Measurements from ENCODE around the gene COX7B. TPM values are rescaled to one million over a fixed set of nuclear protein-coding genes. Genes with fewer than 3 reads are reported as not detected.

The COX7B gene
- total and polyA plus RNA-seq, 2 donors (not counting 3 experiments of a cell fraction or from before 2014, with no cell fraction given), result 229 to 743 TPM

DNA sequence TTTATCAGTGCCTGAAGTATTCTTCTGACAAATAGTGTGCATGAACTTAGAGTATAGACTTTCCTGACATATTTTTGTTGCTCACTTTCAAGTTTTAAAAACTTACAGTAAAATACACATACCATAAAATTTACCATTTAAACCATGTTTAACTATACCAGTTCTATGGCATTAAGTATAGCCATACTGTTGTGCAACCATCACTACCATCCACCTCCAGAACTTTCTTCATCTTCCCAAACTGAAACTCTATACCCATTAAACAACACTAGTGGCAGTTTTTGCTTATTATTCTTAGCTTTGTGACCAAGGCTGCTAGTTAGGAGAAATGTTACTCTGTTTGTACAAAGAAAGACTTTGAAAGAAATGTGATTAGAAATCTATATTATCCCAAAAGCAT lies 37.0 kb downstream of the COX7B start:
- no peak overlapping the region for H3K4me2 ChIP-seq (ENCODE audit: insufficient read depth, low read length)
- dilution Hi-C loops (cut with MboI; ENCODE audit: extremely low pct_ligation_motif_present, low sequenced_read_pairs), result no loop called here
- POLR2A ChIA-PET, result no interaction called here
- H3K27me3 ChIP-seq (ENCODE audit: control insufficient read depth in 2 of 2, insufficient read depth in 2 of 2, low read length in 2 of 2), result no peaks in the 10 kb centered on the region
- no peak overlapping the region for H3K4me3 ChIP-seq (replicated peaks in 1 of 3; ENCODE audit: insufficient read depth in 1 of 3, low read depth in 1 of 3, low read length in 3 of 3)
- no peak overlapping the region for H3K27ac ChIP-seq (ENCODE audit: insufficient read depth, low read depth, low read length)
- no peaks in the 10 kb centered on the region for H3K36me3 ChIP-seq (ENCODE audit: control insufficient read depth in 2 of 2, extremely low read depth in 1 of 2, insufficient read depth in 2 of 2, low read length in 2 of 2)
- H4K20me1 ChIP-seq (replicated peaks; ENCODE audit: control insufficient read depth, extremely low read depth, insufficient read depth, low read length), result no peaks in the 10 kb centered on the region
- no peak for FAIRE-seq
- peaks cover 11% of the 10 kb centered on the region for H3K4me1 ChIP-seq (ENCODE audit: control insufficient read depth, extremely low read depth, insufficient read depth, low read length)
- no peak overlapping the region for H3K9ac ChIP-seq (replicated peaks; ENCODE audit: extremely low read depth, insufficient read depth, low read length)
- CTCF ChIA-PET, result interaction anchor here (1.2 kb wide), 1 partner anchor 88 kb away, joined by 4 read pairs; no protein-coding TSS in a partner anchor
- BruUV-seq (replicated peaks), result no TSS peak
- TF ChIP-seq GATA2 (IDR thresholded peaks at IDR 0.05; ENCODE audit: insufficient read depth, insufficient read length, low read depth, low read length) (no peak), POLR2AphosphoS5 (IDR thresholded peaks at IDR 0.05; ENCODE audit: insufficient read depth, low read depth, low read length) (no peak)
- TF ChIP-seq, protein P1, sequence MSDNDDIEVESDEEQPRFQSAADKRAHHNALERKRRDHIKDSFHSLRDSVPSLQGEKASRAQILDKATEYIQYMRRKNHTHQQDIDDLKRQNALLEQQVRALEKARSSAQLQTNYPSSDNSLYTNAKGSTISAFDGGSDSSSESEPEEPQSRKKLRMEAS (IDR thresholded peaks at IDR 0.05; ENCODE audit: insufficient read depth, insufficient read length), result no peak
- no peaks in the 10 kb centered on the region for H3K79me2 ChIP-seq (ENCODE audit: control insufficient read depth, insufficient read depth, low read length)
- no peak for DNase-seq (ENCODE audit: low read depth, low spot score)
- intact Hi-C loops (cut with micrococcal nuclease), result no loop called here
- no peaks in the 10 kb centered on the region for H3K9me1 ChIP-seq (replicated peaks; ENCODE audit: control insufficient read depth, extremely low read depth, insufficient read depth, low read length)
- no peaks in the 10 kb centered on the region for H3K9me3 ChIP-seq (replicated peaks; ENCODE audit: control insufficient read depth, insufficient read depth, low read length)
- no peak overlapping the region for H2AFZ ChIP-seq (ENCODE audit: low read depth, low read length)

DNA sequence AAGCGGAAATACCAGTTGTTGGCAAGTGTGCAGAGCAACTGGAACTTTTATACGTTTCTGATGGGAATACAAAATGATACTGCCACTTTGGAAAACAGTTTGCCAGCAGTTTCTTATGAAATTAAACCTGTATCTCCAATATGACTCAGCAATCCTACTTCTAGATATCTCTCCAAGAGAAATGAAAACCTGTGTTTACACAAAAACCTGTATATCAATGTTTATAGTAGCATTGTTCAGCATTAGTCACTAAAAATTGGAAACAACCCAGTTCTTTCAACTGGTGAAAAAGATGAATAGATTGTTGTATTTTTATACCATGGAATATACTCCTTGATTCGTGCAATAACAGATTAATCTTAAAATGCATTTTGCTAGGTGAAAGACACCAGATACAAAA lies 38.0 kb downstream of the COX7B start:
- H3K9me3 ChIP-seq (replicated peaks; ENCODE audit: control insufficient read depth, insufficient read depth, low read length), result no peaks in the 10 kb centered on the region
- no peaks in the 10 kb centered on the region for H4K20me1 ChIP-seq (replicated peaks; ENCODE audit: control insufficient read depth, extremely low read depth, insufficient read depth, low read length)
- H2AFZ ChIP-seq (ENCODE audit: low read depth, low read length), result no peak overlapping the region
- H3K4me2 ChIP-seq (ENCODE audit: insufficient read depth, low read length), result peak overlapping the region; percentile 47
- peak; percentile 68 for DNase-seq (ENCODE audit: low read depth, low spot score)
- peak overlapping the region; percentile 37 for H3K9ac ChIP-seq (replicated peaks; ENCODE audit: extremely low read depth, insufficient read depth, low read length)
- no TSS peak for BruUV-seq (replicated peaks)
- peak overlapping the region; percentile 37 for H3K27ac ChIP-seq (ENCODE audit: insufficient read depth, low read depth, low read length)
- intact Hi-C loops (cut with micrococcal nuclease) (no loop called here), dilution Hi-C loops (cut with MboI; ENCODE audit: extremely low pct_ligation_motif_present, low sequenced_read_pairs) (no loop called here)
- no peaks in the 10 kb centered on the region for H3K27me3 ChIP-seq (ENCODE audit: control insufficient read depth in 2 of 2, insufficient read depth in 2 of 2, low read length in 2 of 2)
- FAIRE-seq, result peak; percentile 81
- H3K4me1 ChIP-seq (ENCODE audit: control insufficient read depth, extremely low read depth, insufficient read depth, low read length), result peaks cover 11% of the 10 kb centered on the region
- H3K4me3 ChIP-seq (replicated peaks in 1 of 3; ENCODE audit: insufficient read depth in 1 of 3, low read depth in 1 of 3, low read length in 3 of 3), result no peak overlapping the region
- no peaks in the 10 kb centered on the region for H3K79me2 ChIP-seq (ENCODE audit: control insufficient read depth, insufficient read depth, low read length)
- ChIA-PET POLR2A (no interaction called here), CTCF (no interaction called here)
- TF ChIP-seq FOS (IDR thresholded peaks at IDR 0.05; ENCODE audit: borderline replicate concordance, insufficient read depth, low read length), result peak; percentile 48
- peak; percentile 22 for TF ChIP-seq JUN (IDR thresholded peaks at IDR 0.05; ENCODE audit: borderline replicate concordance, insufficient read depth, insufficient read length, low read depth)
- TF ChIP-seq, protein P1 (IDR thresholded peaks at IDR 0.05; ENCODE audit: insufficient read depth, insufficient read length), result no peak
- H3K9me1 ChIP-seq (replicated peaks; ENCODE audit: control insufficient read depth, extremely low read depth, insufficient read depth, low read length), result no peaks in the 10 kb centered on the region
- no peaks in the 10 kb centered on the region for H3K36me3 ChIP-seq (ENCODE audit: control insufficient read depth in 2 of 2, extremely low read depth in 1 of 2, insufficient read depth in 2 of 2, low read length in 2 of 2)

All from endothelial cell of umbilical vein (primary cell).